IMR-90 (cell line): ENCODE results near the gene SLC37A4. TPM values are rescaled to one million over a fixed set of nuclear protein-coding genes. Genes with fewer than 3 reads are reported as not detected.

Experiments
- ATAC-seq: fragments of 200-7000 bp; cut with Tn5 transposase; 2 replicates; pipeline ENCODE4 v1.9.1; 2020; ENCODE audit warnings: low read depth, mild to moderate bottlenecking, moderate library complexity
- BruUV-seq: library from RNA; stranded (reverse); fragments of 400-500 nt; replicated peaks from 2 replicates; lab custom pipeline; 2021; lab: Mats Ljungman, UMichigan
- CTCF ChIA-PET: fragments of 300-600 bp; formaldehyde crosslinking; extraction: SDS; loops from one replicate; lab custom pipeline; 2021; ENCODE audit warnings: antibody characterized with exemption; lab: Yijun Ruan, JAX
- POLR2A ChIA-PET: fragments of 300-600 bp; sonication (Branson Sonifier 250); formaldehyde crosslinking; loops from one replicate; lab custom pipeline; 2022; ENCODE audit warnings: antibody characterized with exemption; ENCODE audit not compliant: unreplicated experiment; lab: Charles Lee
- DNase-seq: peaks from one replicate; pipeline ENCODE4 v3.0.0; 2013
- H2AFZ ChIP-seq: replicated peaks from 2 replicates; pipeline ENCODE3; 2013; ENCODE audit warnings: low read length, mild to moderate bottlenecking; ENCODE audit not compliant: poor library complexity
- H2AK5ac ChIP-seq: 2 replicates; pipeline ENCODE4 v1.6.1; 2013; ENCODE audit warnings: low read depth, low read length, inconsistent platforms
- H2AK9ac ChIP-seq: replicated peaks from 2 replicates; pipeline ENCODE3; 2013; ENCODE audit warnings: mild to moderate bottlenecking, low read depth, low read length, moderate library complexity; ENCODE audit not compliant: poor library complexity
- H2BK120ac ChIP-seq: 2 replicates; pipeline ENCODE4 v1.6.1; 2013; ENCODE audit warnings: low read depth, low read length, inconsistent platforms
- H2BK15ac ChIP-seq: 3 replicates; pipeline ENCODE4 v1.6.1; 2013; ENCODE audit warnings: low read depth, low read length, inconsistent platforms
- H2BK20ac ChIP-seq: 2 replicates; pipeline ENCODE4 v1.6.1; 2013; ENCODE audit warnings: low read depth, mild to moderate bottlenecking, inconsistent platforms, low read length, moderate library complexity
- H2BK5ac ChIP-seq: 2 replicates; pipeline ENCODE4 v1.6.1; 2013; ENCODE audit warnings: mild to moderate bottlenecking, low read depth, low read length, inconsistent platforms; ENCODE audit not compliant: poor library complexity, severe bottlenecking
- H3K14ac ChIP-seq: replicated peaks from 2 replicates; pipeline ENCODE4 v1.6.1; 2013; ENCODE audit warnings: low read depth, low read length, inconsistent platforms
- H3K18ac ChIP-seq: 2 replicates; pipeline ENCODE4 v1.6.1; 2013; ENCODE audit warnings: low read depth, low read length, control low read depth
- H3K23ac ChIP-seq: 2 replicates; pipeline ENCODE4 v1.6.1; 2013; ENCODE audit warnings: low read depth, low read length, inconsistent platforms
- H3K27ac ChIP-seq: 2 replicates; pipeline ENCODE4 v1.5.1; 2013; ENCODE audit warnings: mild to moderate bottlenecking, control low read depth, low read length; ENCODE audit not compliant: insufficient read depth
- H3K27me3 ChIP-seq: 2 replicates; pipeline ENCODE4 v1.6.1; 2013; ENCODE audit warnings: low read length; ENCODE audit not compliant: control insufficient read depth, insufficient read depth
- H3K36me3 ChIP-seq: 2 replicates; pipeline ENCODE4 v1.6.1; 2013; ENCODE audit warnings: low read length, mixed read lengths; ENCODE audit not compliant: control insufficient read depth, insufficient read depth
- H3K4ac ChIP-seq: 2 replicates; pipeline ENCODE4 v1.6.1; 2013; ENCODE audit warnings: low read depth, low read length, inconsistent platforms
- H3K4me1 ChIP-seq: 2 replicates; pipeline ENCODE4 v1.6.1; 2013; ENCODE audit warnings: low read length, mixed read lengths; ENCODE audit not compliant: control insufficient read depth, insufficient read depth
- H3K4me2 ChIP-seq: 2 replicates; pipeline ENCODE4 v1.6.1; 2013; ENCODE audit warnings: low read depth, mild to moderate bottlenecking, control low read depth, low read length, moderate library complexity
- H3K4me3 ChIP-seq: 2 replicates; pipeline ENCODE4 v1.5.1; 2013; ENCODE audit warnings: low read depth, mild to moderate bottlenecking, control low read depth, low read length, moderate library complexity; ENCODE audit not compliant: insufficient read depth
- H3K56ac ChIP-seq: 2 replicates; pipeline ENCODE4 v1.6.1; 2013; ENCODE audit warnings: low read length, inconsistent platforms; ENCODE audit not compliant: insufficient read depth; ENCODE audit errors: extremely low read depth
- H3K79me1 ChIP-seq, 2 experiments: 2 replicates each; pipeline ENCODE4 v1.6.1; 2013; ENCODE audit warnings: low read length in 2 of 2, inconsistent platforms in 1 of 2, low read depth in 1 of 2
- H3K9ac ChIP-seq: 2 replicates; pipeline ENCODE4 v1.6.1; 2013; ENCODE audit warnings: low read depth, low read length, control low read depth
- H3K9me1 ChIP-seq: 2 replicates; pipeline ENCODE4 v1.6.1; 2013; ENCODE audit warnings: low read length, inconsistent platforms; ENCODE audit not compliant: insufficient read depth
- H3K9me3 ChIP-seq: 2 replicates; pipeline ENCODE4 v1.6.1; 2013; ENCODE audit warnings: low read length; ENCODE audit not compliant: control insufficient read depth, insufficient read depth
- H4K20me1 ChIP-seq: 2 replicates; pipeline ENCODE4 v1.6.1; 2013; ENCODE audit warnings: low read length, inconsistent platforms; ENCODE audit not compliant: insufficient read depth
- H4K5ac ChIP-seq: 2 replicates; pipeline ENCODE4 v1.6.1; 2013; ENCODE audit warnings: mild to moderate bottlenecking, low read depth, low read length, control low read depth
- H4K8ac ChIP-seq, 2 experiments: 2 replicates each; pipeline ENCODE4 v1.6.1; 2013; ENCODE audit warnings: low read depth in 2 of 2, low read length in 2 of 2, control low read depth in 1 of 2, inconsistent platforms in 1 of 2
- H4K91ac ChIP-seq: 2 replicates; pipeline ENCODE4 v1.6.1; 2013; ENCODE audit warnings: low read depth, low read length, inconsistent platforms; ENCODE audit not compliant: insufficient read depth
- BHLHE40 ChIP-seq: fragments of 150-350 bp; IDR thresholded peaks from 2 replicates; pipeline ENCODE4 v1.6.1; 2016; ENCODE audit warnings: mild to moderate bottlenecking, low read depth, low read length
- CEBPB ChIP-seq: IDR thresholded peaks from 2 replicates; pipeline ENCODE4 v1.6.1; 2012; ENCODE audit warnings: low read depth, low read length, improper control_type of control experiment
- CHD1 ChIP-seq: IDR thresholded peaks from 2 replicates; pipeline ENCODE4 v1.6.1; 2012; ENCODE audit warnings: low read depth, low read length, improper control_type of control experiment
- ELK1 ChIP-seq: fragments of 150-350 bp; IDR thresholded peaks from 2 replicates; pipeline ENCODE4 v1.6.1; 2016; ENCODE audit warnings: low read depth, mild to moderate bottlenecking, low read length, moderate library complexity, borderline replicate concordance
- FOS ChIP-seq: fragments of 150-350 bp; IDR thresholded peaks from 2 replicates; pipeline ENCODE4 v1.6.1; 2016; ENCODE audit warnings: low read depth, low read length
- MAFK ChIP-seq: IDR thresholded peaks from 2 replicates; pipeline ENCODE4 v1.6.1; 2012; ENCODE audit warnings: low read depth, low read length, improper control_type of control experiment
- MAZ ChIP-seq: IDR thresholded peaks from 2 replicates; pipeline ENCODE4 v1.6.1; 2012; ENCODE audit warnings: low read depth, mild to moderate bottlenecking, low read length, improper control_type of control experiment, moderate library complexity, borderline replicate concordance
- MXI1 ChIP-seq: IDR thresholded peaks from 2 replicates; pipeline ENCODE4 v1.6.1; 2012; ENCODE audit warnings: low read depth, mild to moderate bottlenecking, low read length, moderate library complexity, borderline replicate concordance
- NFE2L2 ChIP-seq: fragments of 150-350 bp; IDR thresholded peaks from 2 replicates; pipeline ENCODE4 v1.6.1; 2016; ENCODE audit warnings: low read depth, mild to moderate bottlenecking, low read length
- RAD21 ChIP-seq: IDR thresholded peaks from 2 replicates; pipeline ENCODE4 v1.6.1; 2012; ENCODE audit warnings: low read length, improper control_type of control experiment
- RCOR1 ChIP-seq: IDR thresholded peaks from 2 replicates; pipeline ENCODE4 v1.6.1; 2012; ENCODE audit warnings: mild to moderate bottlenecking, low read length, improper control_type of control experiment; ENCODE audit not compliant: insufficient replicate concordance
- RFX5 ChIP-seq: IDR thresholded peaks from 2 replicates; pipeline ENCODE4 v1.8.0; 2012; ENCODE audit warnings: low read depth, mild to moderate bottlenecking, low read length, moderate library complexity
- SMC3 ChIP-seq: fragments of 150-350 bp; IDR thresholded peaks from 2 replicates; pipeline ENCODE4 v1.6.1; 2016; ENCODE audit warnings: low read depth, mild to moderate bottlenecking, antibody characterized with exemption, low read length, moderate library complexity
- USF2 ChIP-seq: fragments of 150-350 bp; IDR thresholded peaks from 2 replicates; pipeline ENCODE4 v1.6.1; 2017; ENCODE audit warnings: mild to moderate bottlenecking, antibody characterized with exemption, low read length, low read depth
- WGBS, 2 experiments: methylation state at CpG; one replicate each; pipeline versions ENCODE4 v1.1.5 to v1.1.7; 2013; ENCODE audit warnings: missing lambda C conversion rate in 2 of 2; ENCODE audit not compliant: insufficient read length in 1 of 2; ENCODE audit errors: extremely low coverage in 2 of 2; 5-methylcytosine and 5-hydroxymethylcytosine counted together
- dilution Hi-C: fragments of 300-500 bp; cut with HindIII; formaldehyde crosslinking; loops from one replicate; pipeline ENCODE4 v1.14.3; 2018; ENCODE audit warnings: low sequenced_read_pairs; ENCODE audit not compliant: unreplicated experiment
- in situ Hi-C: fragments of 300-500 bp; cut with MboI; formaldehyde crosslinking; loops from 3 replicates; pipeline ENCODE4 v1.14.3; 2019; ENCODE audit warnings: low sequenced_read_pairs, inconsistent platforms, mixed read lengths
- intact Hi-C: fragments of 100-400 bp; cut with micrococcal nuclease; formaldehyde crosslinking; loops from 2 replicates; pipeline ENCODE4 v1.10.0; 2022
- polyA plus RNA-seq, 3 experiments: library from polyadenylated mRNA; depleted of rRNA; stranded (reverse); fragments of >200 nt; gene quantifications; 2 replicates each; pipeline ENCODE4 v1.2.3, GENCODE V29; 2012; ENCODE audit warnings: low replicate concordance in 1 of 3
- total RNA-seq: library from RNA; depleted of rRNA; stranded (reverse); fragments of >200 nt; gene quantifications from 2 replicates; pipeline ENCODE4 v1.2.3, GENCODE V29; 2012

The SLC37A4 gene
- total and polyA plus RNA-seq, 2 of the 4 experiments (the other 2 are of a cell fraction) = 7.5 to 14.3 TPM

GRCh38 chr11:119049081-119049480, 18.4 kb upstream of the SLC37A4 start:
- WGBS, 2 experiments = 100% methylated on average over 3 of the region's 7 CpGs; no CpG with 5 or more reads in 1 of the 2 experiments
- BruUV-seq = no TSS peak
- no peak overlapping the region for H3K9ac ChIP-seq

More at GRCh38 chr11:119049081-119049480, 18.4 kb upstream of the SLC37A4 start:
- dilution Hi-C loops = no loop called here
- Histone ChIP-seq H3K36me3 (peaks cover 78% of the 10 kb centered on the region), H3K79me1 (peaks cover 0 to 16% of the 10 kb centered on the region in 2 experiments; a peak in 3 of 4 replicates), H2AK5ac (no peak overlapping the region), H2BK120ac (no peak overlapping the region), H2AK9ac (no peak overlapping the region), H4K91ac (no peak overlapping the region), H3K9me3 (no peaks in the 10 kb centered on the region), H3K14ac (no peak overlapping the region), H3K4me3 (no peak overlapping the region), H2BK20ac (no peak overlapping the region), H3K4ac (no peak overlapping the region), H3K23ac (no peak overlapping the region), H3K18ac (no peak overlapping the region), H4K20me1 (no peaks in the 10 kb centered on the region; the same call in 1 of the 2 replicates), H4K8ac (no peak overlapping the region), H2BK5ac (no peak overlapping the region), H3K27ac (no peak overlapping the region), H4K5ac (no peak overlapping the region), H3K9me1 (no peaks in the 10 kb centered on the region), H2AFZ (no peak overlapping the region), H3K56ac (no peak overlapping the region), H3K4me1 (no peaks in the 10 kb centered on the region), H3K4me2 (no peak overlapping the region), H2BK15ac (no peak overlapping the region), H3K27me3 (no peaks in the 10 kb centered on the region)
- CTCF ChIA-PET = no interaction called here
- ATAC-seq (no peak), DNase-seq (no peak)
- POLR2A ChIA-PET = no interaction called here
- no peak for TF ChIP-seq ELK1
- TF ChIP-seq MAZ = no peak
- TF ChIP-seq CHD1 = no peak
- no peak for TF ChIP-seq NFE2L2
- no peak for TF ChIP-seq MAFK
- TF ChIP-seq RAD21 = no peak
- TF ChIP-seq RCOR1 = no peak
- TF ChIP-seq SMC3 = no peak
- TF ChIP-seq USF2 = no peak
- TF ChIP-seq MXI1 = no peak
- TF ChIP-seq FOS = no peak
- TF ChIP-seq RFX5 = no peak
- TF ChIP-seq BHLHE40 = no peak
- no peak for TF ChIP-seq CEBPB
- in situ Hi-C loops = no loop called here
- intact Hi-C loops = no loop called here
